Ramos (cell line): Measurements from ENCODE around the gene TOR2A.

Source experiments
- in situ Hi-C: fragments of 300-500 bp; cut with MboI; formaldehyde crosslinking; loops from one replicate; pipeline ENCODE4 v1.14.3; 2022; ENCODE audit warnings: low sequenced_read_pairs; ENCODE audit not compliant: unreplicated experiment

Gene TOR2A

DNA sequence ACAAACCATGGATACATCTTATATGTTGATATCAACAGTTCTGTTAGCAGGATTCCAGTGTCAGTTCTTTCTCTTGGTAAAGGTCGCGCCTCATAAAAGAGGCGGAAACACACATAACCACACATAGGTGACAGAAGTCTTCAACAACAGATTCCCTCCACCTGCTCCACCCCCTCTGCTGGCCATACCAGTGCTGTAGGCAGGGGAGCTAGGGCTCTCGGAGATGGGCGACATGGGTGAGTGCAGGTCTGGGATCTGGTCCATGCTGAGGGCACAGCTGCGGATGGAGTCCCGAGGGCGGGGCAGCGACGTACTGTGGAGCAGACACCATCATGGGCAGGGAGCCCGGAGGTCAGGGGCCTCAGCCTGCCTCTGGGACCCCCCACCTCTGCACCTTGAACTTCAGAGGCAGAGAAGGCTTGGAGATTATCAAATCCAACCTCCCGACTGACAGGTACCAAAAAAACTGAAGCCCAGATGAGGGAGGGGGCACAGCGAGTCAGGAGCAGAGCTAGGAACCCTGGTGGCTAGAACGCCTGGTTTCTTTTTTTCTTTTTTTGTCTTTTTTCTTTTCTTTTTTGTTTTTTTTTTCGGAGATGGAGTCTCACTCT, 12.0 kb upstream of the TOR2A start:
- in situ Hi-C loops, result no loop called here

- in situ Hi-C loops, result no loop called here
Observed at GRCh38 chr9:127744398-127745110, 9.5 kb upstream of the TOR2A start.

- in situ Hi-C loops, result no loop called here
Observed at GRCh38 chr9:127742435-127743088, 7.5 kb upstream of the TOR2A start.

- in situ Hi-C loops, result no loop called here
Observed at GRCh38 chr9:127741831-127742434, 6.8 kb upstream of the TOR2A start.

DNA sequence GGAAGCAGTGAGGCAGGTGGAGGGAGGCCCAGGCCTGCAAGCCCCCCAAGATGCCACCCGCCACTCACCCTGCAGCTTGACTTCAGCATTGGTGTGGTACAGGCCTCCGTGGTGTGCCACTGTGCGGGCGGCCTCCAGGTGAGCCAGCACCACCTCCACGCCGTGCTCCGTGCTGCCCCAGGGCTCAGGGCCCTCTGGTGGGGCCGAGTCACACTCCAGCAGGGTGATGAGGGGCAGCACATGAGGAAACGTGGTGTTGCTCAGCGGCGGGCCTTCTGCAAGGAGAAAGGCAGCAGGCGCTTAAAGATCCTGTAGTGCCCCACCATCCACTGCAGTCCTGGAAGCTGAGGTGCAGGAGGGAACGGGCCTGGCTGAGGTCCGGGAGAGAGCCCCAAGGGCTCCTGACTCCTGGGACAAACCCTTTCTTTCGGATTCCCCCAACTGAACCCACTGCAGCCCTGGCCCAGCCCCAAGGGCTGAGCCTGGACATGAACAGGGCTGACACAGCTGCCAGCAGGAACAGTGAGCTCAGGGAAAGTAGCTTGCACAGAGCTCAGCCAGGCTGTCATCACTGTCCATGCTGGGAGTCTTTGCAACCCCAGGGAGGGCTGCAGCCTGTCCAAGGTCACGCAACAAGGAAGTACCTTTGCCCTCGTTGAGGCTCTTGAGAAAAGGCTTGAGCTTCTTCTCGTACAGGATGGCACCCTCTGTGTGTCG, 4.7 kb upstream of the TOR2A start:
- in situ Hi-C loops, result loop anchor here (10.0 kb wide), 1 partner anchor 125 kb away; no protein-coding TSS in a partner anchor

GRCh38 chr9:127738666-127739065, 3.6 kb upstream of the TOR2A start:
- in situ Hi-C loops, result loop anchor here (10.0 kb wide), 1 partner anchor 126 kb away; no protein-coding TSS in a partner anchor

DNA sequence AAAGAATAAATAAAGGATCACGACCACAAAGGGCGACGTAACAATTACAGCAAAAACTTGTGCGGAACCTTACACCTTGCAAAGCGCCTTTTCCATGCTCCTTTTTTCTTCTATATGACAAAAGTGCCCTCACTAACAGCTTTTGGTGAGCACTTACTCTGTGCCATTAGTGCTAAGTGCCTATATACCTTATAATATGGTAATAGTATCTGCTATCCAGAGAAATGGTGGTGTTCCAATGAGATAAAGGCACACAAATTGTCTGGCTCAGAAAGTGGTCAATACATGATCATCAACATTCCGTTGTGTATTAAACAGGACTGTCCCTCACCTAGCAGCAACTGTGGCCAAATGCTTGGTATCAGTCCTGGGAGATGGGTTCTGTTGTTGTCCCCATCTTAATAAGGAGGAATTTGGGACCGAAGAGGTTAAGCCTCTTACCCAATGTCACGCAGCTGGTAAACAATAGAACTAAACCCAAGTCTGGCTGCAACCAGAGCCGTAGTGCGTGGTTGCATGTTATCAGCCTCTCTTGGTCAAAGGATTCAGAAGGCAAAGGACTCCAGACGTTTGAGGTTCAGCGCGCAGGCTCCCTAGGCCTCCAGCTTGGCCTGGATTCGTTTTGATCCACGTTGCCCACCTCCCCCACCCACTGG, 564 bp upstream of the TOR2A start:
- in situ Hi-C loops, result loop anchor here (10.0 kb wide), 1 partner anchor 129 kb away; no protein-coding TSS in a partner anchor

- in situ Hi-C loops, result loop anchor here (5.0 to 10.0 kb wide), 2 partner anchors 131 to 232 kb away; no protein-coding TSS in a partner anchor
Observed at GRCh38 chr9:127734247-127734746, 797 bp downstream of the TOR2A start.

DNA sequence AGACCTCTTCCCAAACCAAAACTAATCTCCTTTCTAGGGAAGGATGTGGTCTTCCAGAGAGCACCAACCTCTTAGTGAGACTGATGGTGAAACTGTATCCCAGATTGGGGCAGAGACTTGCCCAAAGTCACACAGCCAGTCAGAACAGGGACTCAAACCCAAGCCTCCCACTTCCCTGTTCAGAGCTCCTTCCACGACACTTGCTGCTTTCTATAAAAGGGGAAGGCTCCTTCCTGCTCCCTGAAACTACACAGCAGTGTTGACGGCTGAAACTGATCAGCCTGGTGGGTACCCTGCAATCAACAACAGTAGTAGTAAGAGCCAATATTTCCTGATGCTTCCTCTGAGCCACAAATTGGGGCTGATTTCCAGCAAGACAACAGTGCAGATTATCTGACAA, 1.5 kb downstream of the TOR2A start:
- in situ Hi-C loops, result loop anchor here (5.0 to 10.0 kb wide), 2 partner anchors 131 to 231 kb away; no protein-coding TSS in a partner anchor

DNA sequence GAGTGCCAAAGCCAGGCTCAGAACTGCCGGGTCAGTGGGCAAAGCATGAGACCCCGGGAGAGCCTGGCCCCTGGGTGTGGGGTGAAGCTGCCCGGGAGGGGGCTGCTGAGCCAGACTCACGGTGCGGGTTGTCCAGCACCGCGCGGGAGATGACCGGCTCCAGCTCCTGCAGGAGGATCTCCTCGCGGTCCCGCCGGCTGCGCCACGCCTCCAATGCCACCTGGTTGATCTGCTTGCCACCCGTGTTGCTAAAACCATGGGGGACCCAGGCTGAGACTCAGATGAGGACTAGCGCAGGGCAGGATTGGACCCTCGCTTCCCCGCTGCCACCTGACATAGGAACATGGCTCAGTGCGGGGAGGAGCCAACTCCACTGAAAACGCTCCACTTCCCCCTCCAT, 2.6 kb downstream of the TOR2A start:
- in situ Hi-C loops, result loop anchor here (5.0 to 10.0 kb wide), 2 partner anchors 132 to 230 kb away; no protein-coding TSS in a partner anchor

DNA sequence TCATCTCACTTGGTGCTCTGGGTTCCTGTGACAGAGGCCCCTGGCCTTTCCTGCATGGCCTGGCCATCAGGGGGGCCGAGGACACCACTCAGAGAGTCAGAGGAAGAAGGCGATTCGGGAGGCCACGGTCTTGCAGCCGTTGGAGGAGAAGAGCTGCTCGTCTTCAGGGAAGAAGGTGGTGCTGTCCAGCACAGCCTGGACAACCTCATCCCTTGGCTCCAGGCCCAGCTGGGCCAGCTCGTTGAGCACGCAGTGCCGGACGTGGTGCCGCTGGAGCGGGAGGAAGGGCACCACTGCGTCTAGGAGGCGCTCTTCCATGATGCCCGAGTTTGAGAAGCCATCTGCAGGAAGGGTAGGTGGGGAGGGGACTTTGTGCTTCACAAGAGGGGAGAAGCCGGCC, 3.2 kb downstream of the TOR2A start:
- in situ Hi-C loops, result loop anchor here (5.0 to 10.0 kb wide), 2 partner anchors 133 to 230 kb away; no protein-coding TSS in a partner anchor

GRCh38 chr9:127730799-127731410, 4.2 kb downstream of the TOR2A start:
- in situ Hi-C loops, result loop anchor here (5.0 to 10.0 kb wide), 2 partner anchors 134 to 229 kb away; no protein-coding TSS in a partner anchor

- in situ Hi-C loops, result loop anchor here (5.0 to 10.0 kb wide), 2 partner anchors 135 to 228 kb away; no protein-coding TSS in a partner anchor
Observed at GRCh38 chr9:127730262-127730661, 4.8 kb downstream of the TOR2A start.

- in situ Hi-C loops, result loop anchor here (5.0 to 10.0 kb wide), 2 partner anchors 135 to 227 kb away; no protein-coding TSS in a partner anchor
Observed at GRCh38 chr9:127729522-127730256, 5.4 kb downstream of the TOR2A start.

GRCh38 chr9:127728808-127729207, 6.3 kb downstream of the TOR2A start:
- in situ Hi-C loops, result no loop called here

GRCh38 chr9:127726871-127727270, 8.2 kb downstream of the TOR2A start:
- in situ Hi-C loops, result no loop called here

DNA sequence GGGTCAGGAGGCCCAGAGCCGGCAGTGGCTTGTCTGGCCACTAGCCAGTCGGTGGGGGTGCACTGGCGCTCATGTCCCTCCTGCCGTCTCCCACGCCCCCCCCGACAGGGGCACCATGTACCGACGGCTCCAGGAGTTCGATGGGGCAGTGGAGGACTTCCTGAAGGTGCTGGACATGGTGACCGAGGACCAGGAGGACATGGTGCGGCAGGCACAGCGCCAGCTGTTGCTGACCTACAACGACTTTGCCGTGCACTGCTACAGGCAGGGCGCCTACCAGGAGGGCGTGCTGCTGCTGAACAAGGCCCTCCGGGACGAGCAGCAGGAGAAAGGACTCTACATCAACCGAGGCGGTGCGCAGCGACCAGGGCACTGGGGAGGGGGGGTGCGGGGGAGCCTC, 11.1 kb downstream of the TOR2A start:
- in situ Hi-C loops, result no loop called here

DNA sequence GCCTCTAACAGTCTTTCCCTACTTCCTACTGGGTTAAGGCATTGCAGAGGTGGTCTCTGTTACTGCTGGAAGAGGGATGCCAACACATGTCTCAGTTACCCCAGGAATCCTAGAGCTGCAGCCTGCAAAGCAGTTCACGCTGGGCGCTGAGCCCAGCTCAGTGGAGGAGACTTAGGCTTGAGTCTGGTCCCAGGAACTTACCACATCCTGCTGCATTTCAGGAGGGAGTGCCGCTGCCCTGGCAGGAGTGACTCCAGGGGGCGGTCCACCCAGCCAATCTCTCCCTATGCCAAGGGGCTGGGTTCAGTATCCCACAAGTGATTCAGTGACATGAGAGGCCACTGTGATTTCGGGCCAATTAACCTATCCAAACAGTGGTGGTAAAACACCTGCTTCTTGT, 11.7 kb downstream of the TOR2A start:
- in situ Hi-C loops, result no loop called here
